Brain microvascular endothelial cell (primary cell): Measurements from ENCODE around the gene RRH.

ENCODE experiments used
- DNase-seq: peaks from one replicate; pipeline ENCODE4 v3.0.0-alpha.2; 2020
- H3K27ac ChIP-seq: fragments of 250-450 bp; sonication (Bioruptor Pico); 2 replicates; pipeline ENCODE4 v1.5.1; 2020; ENCODE audit warnings: mild to moderate bottlenecking, moderate library complexity
- H3K27me3 ChIP-seq: fragments of 250-450 bp; sonication (Bioruptor Pico); replicated peaks from 2 replicates; pipeline ENCODE4 v1.5.1; 2020; ENCODE audit warnings: mild to moderate bottlenecking
- H3K36me3 ChIP-seq: fragments of 250-450 bp; sonication (Bioruptor Pico); replicated peaks from 2 replicates; pipeline ENCODE4 v1.5.1; 2020; ENCODE audit warnings: mild to moderate bottlenecking
- H3K4me3 ChIP-seq: 2 replicates; pipeline ENCODE4 v1.5.1; 2011; ENCODE audit warnings: low read depth, mild to moderate bottlenecking, control low read depth, low read length, moderate library complexity
- in situ Hi-C: cut with HindIII; loops from 2 replicates; pipeline ENCODE4 v1.10.0; 2017; ENCODE audit warnings: low sequenced_read_pairs, low pct_ligation_motif_present
- TF ChIP-seq, protein P1 (sequence below): IDR thresholded peaks from 2 replicates; pipeline ENCODE4 v1.5.1; 2011; ENCODE audit warnings: low read depth, mild to moderate bottlenecking, moderate library complexity, low read length, control low read depth, inconsistent platforms; ENCODE audit errors: missing control alignments

The RRH gene

GRCh38 chr4:109811707-109812106 lies 16.1 kb upstream of the RRH start:
- in situ Hi-C loops: no loop called here

GRCh38 chr4:109815151-109816081 lies 12.4 kb upstream of the RRH start, which contains the start of gene GAR1:
Gene GAR1, plus strand, starts transcription at chr4:109815762. Its CDS starts 403 bp downstream, at chr4:109816165.
- TF ChIP-seq, protein P1, sequence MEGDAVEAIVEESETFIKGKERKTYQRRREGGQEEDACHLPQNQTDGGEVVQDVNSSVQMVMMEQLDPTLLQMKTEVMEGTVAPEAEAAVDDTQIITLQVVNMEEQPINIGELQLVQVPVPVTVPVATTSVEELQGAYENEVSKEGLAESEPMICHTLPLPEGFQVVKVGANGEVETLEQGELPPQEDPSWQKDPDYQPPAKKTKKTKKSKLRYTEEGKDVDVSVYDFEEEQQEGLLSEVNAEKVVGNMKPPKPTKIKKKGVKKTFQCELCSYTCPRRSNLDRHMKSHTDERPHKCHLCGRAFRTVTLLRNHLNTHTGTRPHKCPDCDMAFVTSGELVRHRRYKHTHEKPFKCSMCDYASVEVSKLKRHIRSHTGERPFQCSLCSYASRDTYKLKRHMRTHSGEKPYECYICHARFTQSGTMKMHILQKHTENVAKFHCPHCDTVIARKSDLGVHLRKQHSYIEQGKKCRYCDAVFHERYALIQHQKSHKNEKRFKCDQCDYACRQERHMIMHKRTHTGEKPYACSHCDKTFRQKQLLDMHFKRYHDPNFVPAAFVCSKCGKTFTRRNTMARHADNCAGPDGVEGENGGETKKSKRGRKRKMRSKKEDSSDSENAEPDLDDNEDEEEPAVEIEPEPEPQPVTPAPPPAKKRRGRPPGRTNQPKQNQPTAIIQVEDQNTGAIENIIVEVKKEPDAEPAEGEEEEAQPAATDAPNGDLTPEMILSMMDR: no peak
- Histone ChIP-seq H3K36me3 (peaks cover 10% of the 10 kb centered on the region), H3K27ac (peak within 1 kb of the TSS; percentile 86), H3K27me3 (no peaks in the 10 kb centered on the region), H3K4me3 (peak within 1 kb of the TSS; percentile 96)
- peak; percentile 91 for DNase-seq
- in situ Hi-C loops: no loop called here

More at GRCh38 chr4:109811707-109812106, 16.1 kb upstream of the RRH start:
- Histone ChIP-seq H3K4me3 (no peak overlapping the region), H3K36me3 (no peaks in the 10 kb centered on the region), H3K27me3 (no peaks in the 10 kb centered on the region), H3K27ac (no peak overlapping the region)
- TF ChIP-seq, protein P1: no peak
- DNase-seq: no peak

DNA sequence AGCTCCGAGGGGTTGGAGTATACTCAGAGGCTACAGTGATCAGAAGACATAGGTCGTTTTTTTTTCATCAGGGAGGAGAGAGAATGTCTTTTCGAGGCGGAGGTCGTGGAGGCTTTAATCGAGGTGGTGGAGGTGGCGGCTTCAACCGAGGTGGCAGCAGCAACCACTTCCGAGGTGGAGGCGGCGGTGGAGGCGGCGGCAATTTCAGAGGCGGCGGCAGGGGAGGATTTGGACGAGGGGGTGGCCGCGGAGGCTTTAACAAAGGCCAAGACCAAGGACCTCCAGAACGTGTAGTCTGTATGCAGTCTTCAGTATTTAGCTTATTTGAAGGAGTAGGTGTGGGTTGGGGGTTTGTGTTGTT lies 11.7 kb upstream of the RRH start:
- Histone ChIP-seq H3K4me3 (peak overlapping the region; percentile 96), H3K36me3 (peaks cover 10% of the 10 kb centered on the region), H3K27ac (peak overlapping the region; percentile 86), H3K27me3 (no peaks in the 10 kb centered on the region)
- TF ChIP-seq, protein P1: no peak
- in situ Hi-C loops: no loop called here
- DNase-seq: no peak

GRCh38 chr4:109816894-109817293 lies 10.9 kb upstream of the RRH start:
- Histone ChIP-seq H3K27me3 (no peaks in the 10 kb centered on the region), H3K4me3 (peak overlapping the region; percentile 96), H3K27ac (no peak overlapping the region), H3K36me3 (peaks cover 10% of the 10 kb centered on the region)
- DNase-seq: no peak
- in situ Hi-C loops: no loop called here
- TF ChIP-seq, protein P1: no peak

GRCh38 chr4:109818268-109818667 lies 9.5 kb upstream of the RRH start:
- peaks cover 21% of the 10 kb centered on the region for H3K36me3 ChIP-seq
- no peak overlapping the region for H3K4me3 ChIP-seq
- H3K27ac ChIP-seq: no peak overlapping the region
- no peak for DNase-seq
- TF ChIP-seq, protein P1: no peak
- H3K27me3 ChIP-seq: no peaks in the 10 kb centered on the region
- in situ Hi-C loops: no loop called here

GRCh38 chr4:109820563-109820962 lies 7.2 kb upstream of the RRH start:
- Histone ChIP-seq H3K36me3 (peaks cover 27% of the 10 kb centered on the region), H3K27ac (no peak overlapping the region), H3K27me3 (no peaks in the 10 kb centered on the region), H3K4me3 (no peak overlapping the region)
- in situ Hi-C loops: no loop called here
- no peak for DNase-seq
- TF ChIP-seq, protein P1: no peak
